IMR-90 (cell line): Measurements from ENCODE around the gene SPSB2. TPM values are rescaled to one million over a fixed set of nuclear protein-coding genes. Genes with fewer than 3 reads are reported as not detected.

Experiments
- ATAC-seq: fragments of 200-7000 bp; cut with Tn5 transposase; 2 replicates; pipeline ENCODE4 v1.9.1; 2020; ENCODE audit warnings: low read depth, mild to moderate bottlenecking, moderate library complexity
- BruUV-seq: library from RNA; stranded (reverse); fragments of 400-500 nt; replicated peaks from 2 replicates; lab custom pipeline; 2021; lab: Mats Ljungman, UMichigan
- CTCF ChIA-PET: fragments of 300-600 bp; formaldehyde crosslinking; extraction: SDS; loops from one replicate; lab custom pipeline; 2021; ENCODE audit warnings: antibody characterized with exemption; lab: Yijun Ruan, JAX
- POLR2A ChIA-PET: fragments of 300-600 bp; sonication (Branson Sonifier 250); formaldehyde crosslinking; loops from one replicate; lab custom pipeline; 2022; ENCODE audit warnings: antibody characterized with exemption; ENCODE audit not compliant: unreplicated experiment; lab: Charles Lee
- DNase-seq: peaks from one replicate; pipeline ENCODE4 v3.0.0; 2013
- H2AFZ ChIP-seq: replicated peaks from 2 replicates; pipeline ENCODE3; 2013; ENCODE audit warnings: low read length, mild to moderate bottlenecking; ENCODE audit not compliant: poor library complexity
- H2AK5ac ChIP-seq: 2 replicates; pipeline ENCODE4 v1.6.1; 2013; ENCODE audit warnings: low read depth, low read length, inconsistent platforms
- H2AK9ac ChIP-seq: replicated peaks from 2 replicates; pipeline ENCODE3; 2013; ENCODE audit warnings: mild to moderate bottlenecking, low read depth, low read length, moderate library complexity; ENCODE audit not compliant: poor library complexity
- H2BK120ac ChIP-seq: 2 replicates; pipeline ENCODE4 v1.6.1; 2013; ENCODE audit warnings: low read depth, low read length, inconsistent platforms
- H2BK15ac ChIP-seq: 3 replicates; pipeline ENCODE4 v1.6.1; 2013; ENCODE audit warnings: low read depth, low read length, inconsistent platforms
- H2BK20ac ChIP-seq: 2 replicates; pipeline ENCODE4 v1.6.1; 2013; ENCODE audit warnings: low read depth, mild to moderate bottlenecking, inconsistent platforms, low read length, moderate library complexity
- H2BK5ac ChIP-seq: 2 replicates; pipeline ENCODE4 v1.6.1; 2013; ENCODE audit warnings: mild to moderate bottlenecking, low read depth, low read length, inconsistent platforms; ENCODE audit not compliant: poor library complexity, severe bottlenecking
- H3K14ac ChIP-seq: replicated peaks from 2 replicates; pipeline ENCODE4 v1.6.1; 2013; ENCODE audit warnings: low read depth, low read length, inconsistent platforms
- H3K18ac ChIP-seq: 2 replicates; pipeline ENCODE4 v1.6.1; 2013; ENCODE audit warnings: low read depth, low read length, control low read depth
- H3K23ac ChIP-seq: 2 replicates; pipeline ENCODE4 v1.6.1; 2013; ENCODE audit warnings: low read depth, low read length, inconsistent platforms
- H3K27ac ChIP-seq: 2 replicates; pipeline ENCODE4 v1.5.1; 2013; ENCODE audit warnings: mild to moderate bottlenecking, control low read depth, low read length; ENCODE audit not compliant: insufficient read depth
- H3K27me3 ChIP-seq: 2 replicates; pipeline ENCODE4 v1.6.1; 2013; ENCODE audit warnings: low read length; ENCODE audit not compliant: control insufficient read depth, insufficient read depth
- H3K36me3 ChIP-seq: 2 replicates; pipeline ENCODE4 v1.6.1; 2013; ENCODE audit warnings: low read length, mixed read lengths; ENCODE audit not compliant: control insufficient read depth, insufficient read depth
- H3K4ac ChIP-seq: 2 replicates; pipeline ENCODE4 v1.6.1; 2013; ENCODE audit warnings: low read depth, low read length, inconsistent platforms
- H3K4me1 ChIP-seq: 2 replicates; pipeline ENCODE4 v1.6.1; 2013; ENCODE audit warnings: low read length, mixed read lengths; ENCODE audit not compliant: control insufficient read depth, insufficient read depth
- H3K4me2 ChIP-seq: 2 replicates; pipeline ENCODE4 v1.6.1; 2013; ENCODE audit warnings: low read depth, mild to moderate bottlenecking, control low read depth, low read length, moderate library complexity
- H3K4me3 ChIP-seq: 2 replicates; pipeline ENCODE4 v1.5.1; 2013; ENCODE audit warnings: low read depth, mild to moderate bottlenecking, control low read depth, low read length, moderate library complexity; ENCODE audit not compliant: insufficient read depth
- H3K56ac ChIP-seq: 2 replicates; pipeline ENCODE4 v1.6.1; 2013; ENCODE audit warnings: low read length, inconsistent platforms; ENCODE audit not compliant: insufficient read depth; ENCODE audit errors: extremely low read depth
- H3K79me1 ChIP-seq, 2 experiments: 2 replicates each; pipeline ENCODE4 v1.6.1; 2013; ENCODE audit warnings: low read length in 2 of 2, inconsistent platforms in 1 of 2, low read depth in 1 of 2
- H3K9ac ChIP-seq: 2 replicates; pipeline ENCODE4 v1.6.1; 2013; ENCODE audit warnings: low read depth, low read length, control low read depth
- H3K9me1 ChIP-seq: 2 replicates; pipeline ENCODE4 v1.6.1; 2013; ENCODE audit warnings: low read length, inconsistent platforms; ENCODE audit not compliant: insufficient read depth
- H3K9me3 ChIP-seq: 2 replicates; pipeline ENCODE4 v1.6.1; 2013; ENCODE audit warnings: low read length; ENCODE audit not compliant: control insufficient read depth, insufficient read depth
- H4K20me1 ChIP-seq: 2 replicates; pipeline ENCODE4 v1.6.1; 2013; ENCODE audit warnings: low read length, inconsistent platforms; ENCODE audit not compliant: insufficient read depth
- H4K5ac ChIP-seq: 2 replicates; pipeline ENCODE4 v1.6.1; 2013; ENCODE audit warnings: mild to moderate bottlenecking, low read depth, low read length, control low read depth
- H4K8ac ChIP-seq, 2 experiments: 2 replicates each; pipeline ENCODE4 v1.6.1; 2013; ENCODE audit warnings: low read depth in 2 of 2, low read length in 2 of 2, control low read depth in 1 of 2, inconsistent platforms in 1 of 2
- H4K91ac ChIP-seq: 2 replicates; pipeline ENCODE4 v1.6.1; 2013; ENCODE audit warnings: low read depth, low read length, inconsistent platforms; ENCODE audit not compliant: insufficient read depth
- BHLHE40 ChIP-seq: fragments of 150-350 bp; IDR thresholded peaks from 2 replicates; pipeline ENCODE4 v1.6.1; 2016; ENCODE audit warnings: mild to moderate bottlenecking, low read depth, low read length
- CHD1 ChIP-seq: IDR thresholded peaks from 2 replicates; pipeline ENCODE4 v1.6.1; 2012; ENCODE audit warnings: low read depth, low read length, improper control_type of control experiment
- ELK1 ChIP-seq: fragments of 150-350 bp; IDR thresholded peaks from 2 replicates; pipeline ENCODE4 v1.6.1; 2016; ENCODE audit warnings: low read depth, mild to moderate bottlenecking, low read length, moderate library complexity, borderline replicate concordance
- NFE2L2 ChIP-seq: fragments of 150-350 bp; IDR thresholded peaks from 2 replicates; pipeline ENCODE4 v1.6.1; 2016; ENCODE audit warnings: low read depth, mild to moderate bottlenecking, low read length
- POLR2A ChIP-seq: IDR thresholded peaks from 2 replicates; pipeline ENCODE4 v1.6.1; 2012; ENCODE audit warnings: mild to moderate bottlenecking, low read depth, low read length
- RFX5 ChIP-seq: IDR thresholded peaks from 2 replicates; pipeline ENCODE4 v1.8.0; 2012; ENCODE audit warnings: low read depth, mild to moderate bottlenecking, low read length, moderate library complexity
- WGBS, 2 experiments: methylation state at CpG; one replicate each; pipeline versions ENCODE4 v1.1.5 to v1.1.7; 2013; ENCODE audit warnings: missing lambda C conversion rate in 2 of 2; ENCODE audit not compliant: insufficient read length in 1 of 2; ENCODE audit errors: extremely low coverage in 2 of 2; 5-methylcytosine and 5-hydroxymethylcytosine counted together
- dilution Hi-C: fragments of 300-500 bp; cut with HindIII; formaldehyde crosslinking; loops from one replicate; pipeline ENCODE4 v1.14.3; 2018; ENCODE audit warnings: low sequenced_read_pairs; ENCODE audit not compliant: unreplicated experiment
- in situ Hi-C: fragments of 300-500 bp; cut with MboI; formaldehyde crosslinking; loops from 3 replicates; pipeline ENCODE4 v1.14.3; 2019; ENCODE audit warnings: low sequenced_read_pairs, inconsistent platforms, mixed read lengths
- intact Hi-C: fragments of 100-400 bp; cut with micrococcal nuclease; formaldehyde crosslinking; loops from 2 replicates; pipeline ENCODE4 v1.10.0; 2022
- polyA plus RNA-seq, 3 experiments: library from polyadenylated mRNA; depleted of rRNA; stranded (reverse); fragments of >200 nt; gene quantifications; 2 replicates each; pipeline ENCODE4 v1.2.3, GENCODE V29; 2012; ENCODE audit warnings: low replicate concordance in 1 of 3
- total RNA-seq: library from RNA; depleted of rRNA; stranded (reverse); fragments of >200 nt; gene quantifications from 2 replicates; pipeline ENCODE4 v1.2.3, GENCODE V29; 2012

SPSB2 gene
- total and polyA plus RNA-seq, 2 of the 4 experiments (the other 2 are of a cell fraction) = 1.3 to 4.1 TPM

- Histone ChIP-seq H3K18ac (no peak overlapping the region), H2BK15ac (no peak overlapping the region), H3K9me3 (no peaks in the 10 kb centered on the region), H3K14ac (no peak overlapping the region), H3K27me3 (no peaks in the 10 kb centered on the region), H3K36me3 (peaks cover 76% of the 10 kb centered on the region), H3K4me3 (no peak overlapping the region), H2BK120ac (no peak overlapping the region), H3K27ac (no peak overlapping the region), H4K91ac (no peak overlapping the region), H2AFZ (no peak overlapping the region), H3K4me1 (no peaks in the 10 kb centered on the region), H3K79me1 (peaks cover 3 to 7% of the 10 kb centered on the region in 2 experiments; a peak in 3 of 4 replicates), H2AK9ac (no peak overlapping the region), H2BK20ac (no peak overlapping the region), H3K23ac (no peak overlapping the region), H4K8ac (no peak overlapping the region), H3K56ac (no peak overlapping the region), H2AK5ac (no peak overlapping the region), H3K4ac (no peak overlapping the region), H3K4me2 (no peak overlapping the region), H2BK5ac (no peak overlapping the region), H3K9me1 (no peaks in the 10 kb centered on the region), H4K5ac (no peak overlapping the region), H4K20me1 (no peaks in the 10 kb centered on the region; the same call in 1 of the 2 replicates), H3K9ac (no peak overlapping the region)
- CTCF ChIA-PET = interaction anchor here (1.3 kb wide), 1 partner anchor 11 kb away, joined by 3 read pairs; no protein-coding TSS in a partner anchor
- dilution Hi-C loops = no loop called here
- no peak for ATAC-seq
- no peak for DNase-seq
- WGBS, 2 experiments = no CpG with 5 or more reads among the region's 4 CpGs
- no TSS peak for BruUV-seq
- no peak for TF ChIP-seq ELK1
- no peak for TF ChIP-seq CHD1
- TF ChIP-seq NFE2L2 = no peak
- TF ChIP-seq POLR2A = no peak
- no peak for TF ChIP-seq RFX5
- no peak for TF ChIP-seq BHLHE40
- in situ Hi-C loops = no loop called here
- POLR2A ChIA-PET = interaction anchor here (1.1 kb wide), 1 partner anchor 11 kb away, joined by 3 read pairs; no protein-coding TSS in a partner anchor
- intact Hi-C loops = no loop called here
These were observed 31.0 kb downstream of the SPSB2 start for GRCh38 chr12:6842075-6842474.
